GM23248 (cell line): Measurements from ENCODE around the gene NR3C2. TPM values are rescaled to one million over a fixed set of nuclear protein-coding genes. Genes with fewer than 3 reads are reported as not detected.

Experiments
- DNase-seq: peaks from one replicate; pipeline ENCODE4 v3.0.0-alpha.2; 2015
- H2AFZ ChIP-seq: fragments of 200-600 bp; sonication (generic); 2 replicates; pipeline ENCODE4 v1.6.1; 2016; ENCODE audit warnings: antibody characterized with exemption
- H3F3A ChIP-seq: fragments of 200-600 bp; sonication (generic); 2 replicates; pipeline ENCODE4 v1.6.1; 2016; ENCODE audit warnings: mild to moderate bottlenecking, antibody characterized with exemption, mixed run types; ENCODE audit not compliant: insufficient read depth
- H3K27ac ChIP-seq: fragments of 200-600 bp; sonication (generic); 2 replicates; pipeline ENCODE4 v1.5.1; 2016; ENCODE audit warnings: mild to moderate bottlenecking
- H3K27me3 ChIP-seq: fragments of 200-600 bp; sonication (generic); replicated peaks from 2 replicates; pipeline ENCODE4 v1.6.1; 2016; ENCODE audit warnings: mild to moderate bottlenecking; ENCODE audit not compliant: insufficient read depth
- H3K36me3 ChIP-seq: fragments of 200-600 bp; sonication (generic); 2 replicates; pipeline ENCODE4 v1.6.1; 2016; ENCODE audit warnings: low read depth, mild to moderate bottlenecking
- H3K4me1 ChIP-seq: fragments of 200-600 bp; sonication (generic); 2 replicates; pipeline ENCODE4 v1.6.1; 2016; ENCODE audit warnings: mild to moderate bottlenecking; ENCODE audit not compliant: insufficient read depth
- H3K4me2 ChIP-seq: fragments of 200-600 bp; sonication (generic); one replicate; pipeline ENCODE4 v1.6.1; 2016; ENCODE audit warnings: mild to moderate bottlenecking; ENCODE audit not compliant: unreplicated experiment
- H3K4me3 ChIP-seq: fragments of 200-600 bp; sonication (generic); 2 replicates; pipeline ENCODE4 v1.5.1; 2016; ENCODE audit warnings: mild to moderate bottlenecking
- H3K79me2 ChIP-seq: fragments of 200-600 bp; sonication (generic); 2 replicates; pipeline ENCODE4 v1.6.1; 2016; ENCODE audit warnings: mild to moderate bottlenecking; ENCODE audit not compliant: insufficient read depth
- H3K9ac ChIP-seq: fragments of 200-600 bp; sonication (generic); 2 replicates; pipeline ENCODE4 v1.6.1; 2016; ENCODE audit warnings: mild to moderate bottlenecking
- H3K9me2 ChIP-seq: fragments of 200-600 bp; sonication (generic); 2 replicates; pipeline ENCODE4 v1.6.1; 2016; ENCODE audit warnings: mixed run types, mild to moderate bottlenecking, moderate library complexity; ENCODE audit not compliant: insufficient read depth
- H3K9me3 ChIP-seq: fragments of 200-600 bp; sonication (generic); one replicate; pipeline ENCODE4 v1.6.1; 2017; ENCODE audit warnings: low read depth
- H4K20me1 ChIP-seq: fragments of 200-600 bp; sonication (generic); 2 replicates; pipeline ENCODE4 v1.6.0; 2016; ENCODE audit not compliant: insufficient read depth
- EZH2 ChIP-seq: fragments of 200-600 bp; sonication (generic); IDR thresholded peaks from 2 replicates; pipeline ENCODE4 v1.6.1; 2018; ENCODE audit warnings: antibody characterized with exemption, mild to moderate bottlenecking; ENCODE audit not compliant: insufficient read depth, poor library complexity, severe bottlenecking
- EZH2phosphoT487 ChIP-seq: fragments of 200-600 bp; sonication (generic); IDR thresholded peaks from 2 replicates; pipeline ENCODE4 v1.6.1; 2018; ENCODE audit warnings: antibody characterized with exemption, moderate library complexity, mild to moderate bottlenecking, low read depth; ENCODE audit not compliant: insufficient read depth
- WGBS, 2 experiments: methylation state at CpG; one replicate each; pipeline ENCODE4 v1.1.6; 2015 to 2017; ENCODE audit warnings: low lambda C conversion rate in 2 of 2, low coverage in 1 of 2; ENCODE audit errors: missing lambda C conversion rate in 2 of 2; 5-methylcytosine and 5-hydroxymethylcytosine counted together
- in situ Hi-C: fragments of 300-500 bp; cut with MboI; formaldehyde crosslinking; loops from 2 replicates; pipeline ENCODE4 v1.15.0; 2020
- polyA plus RNA-seq: library from polyadenylated mRNA; unstranded; fragments of >200 nt; fragmentation: Nextera tagmentation; extraction: Ambion mirVana; gene quantifications from 2 replicates; pipeline ENCODE4 v1.2.1, GENCODE V29; 2016
- total RNA-seq: library from RNA; depleted of rRNA; stranded (reverse); fragments of >200 nt; shearing (Covaris generic); gene quantifications from 2 replicates; pipeline ENCODE4 v1.2.3, GENCODE V29; 2014

Gene NR3C2
- total and polyA plus RNA-seq, 2 experiments from 2014 or later: 0.04 TPM; not detected in 1

DNA sequence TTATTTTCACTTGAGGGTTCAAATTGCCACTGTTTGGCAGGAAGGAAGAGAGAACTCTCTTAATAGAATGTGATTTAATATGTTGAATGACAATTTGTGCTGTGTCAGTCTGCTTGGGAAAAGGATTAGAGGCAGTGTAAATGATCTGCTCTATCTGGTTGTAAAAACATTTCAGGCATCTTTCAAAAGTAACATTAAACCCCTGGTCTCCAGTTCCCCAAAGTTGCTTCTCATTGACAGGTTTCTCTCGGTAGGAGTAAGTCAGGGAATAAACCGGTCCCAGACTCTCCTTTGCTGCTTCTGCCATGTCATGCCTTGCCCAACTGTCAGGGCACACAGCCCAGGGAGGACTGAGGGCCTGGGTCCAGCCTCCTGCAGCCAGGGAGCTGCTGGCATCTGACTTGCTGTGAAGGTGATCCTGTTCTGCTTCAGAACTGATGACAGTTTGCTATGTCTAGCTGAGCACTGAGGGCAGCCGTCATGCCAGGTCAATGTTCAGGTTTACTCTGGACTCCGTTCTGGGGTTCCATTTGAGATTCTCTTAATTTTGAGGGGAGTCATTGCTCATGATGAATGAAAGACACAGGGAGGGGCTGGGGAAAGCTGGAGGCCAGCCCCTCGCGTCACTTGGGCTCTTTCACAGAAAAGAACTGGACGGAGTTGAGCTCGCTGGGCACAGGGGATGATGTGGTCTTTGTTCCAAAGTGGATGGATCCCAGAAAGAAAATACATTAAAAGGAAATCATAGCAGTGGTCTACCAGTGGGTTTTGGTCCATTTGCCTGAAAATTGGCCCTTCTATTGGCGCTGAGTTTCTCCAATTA is 397.9 kb downstream of the NR3C2 start:
- Histone ChIP-seq H3K9ac (no peak overlapping the region), H4K20me1 (no peaks in the 10 kb centered on the region), H3K79me2 (peaks cover 21% of the 10 kb centered on the region), H3K9me3 (no peaks in the 10 kb centered on the region), H3K4me2 (no peak overlapping the region), H3K9me2 (no peaks in the 10 kb centered on the region), H3K27me3 (no peaks in the 10 kb centered on the region), H2AFZ (no peak overlapping the region), H3K4me3 (no peak overlapping the region), H3K27ac (no peak overlapping the region), H3F3A (no peaks in the 10 kb centered on the region), H3K4me1 (no peaks in the 10 kb centered on the region), H3K36me3 (no peaks in the 10 kb centered on the region)
- in situ Hi-C loops: no loop called here
- WGBS, 2 experiments: 76 to 79% methylated on average over 9 of the region's 9 CpGs
- no peak for DNase-seq
- TF ChIP-seq EZH2phosphoT487 (no peak), EZH2 (no peak)

DNA sequence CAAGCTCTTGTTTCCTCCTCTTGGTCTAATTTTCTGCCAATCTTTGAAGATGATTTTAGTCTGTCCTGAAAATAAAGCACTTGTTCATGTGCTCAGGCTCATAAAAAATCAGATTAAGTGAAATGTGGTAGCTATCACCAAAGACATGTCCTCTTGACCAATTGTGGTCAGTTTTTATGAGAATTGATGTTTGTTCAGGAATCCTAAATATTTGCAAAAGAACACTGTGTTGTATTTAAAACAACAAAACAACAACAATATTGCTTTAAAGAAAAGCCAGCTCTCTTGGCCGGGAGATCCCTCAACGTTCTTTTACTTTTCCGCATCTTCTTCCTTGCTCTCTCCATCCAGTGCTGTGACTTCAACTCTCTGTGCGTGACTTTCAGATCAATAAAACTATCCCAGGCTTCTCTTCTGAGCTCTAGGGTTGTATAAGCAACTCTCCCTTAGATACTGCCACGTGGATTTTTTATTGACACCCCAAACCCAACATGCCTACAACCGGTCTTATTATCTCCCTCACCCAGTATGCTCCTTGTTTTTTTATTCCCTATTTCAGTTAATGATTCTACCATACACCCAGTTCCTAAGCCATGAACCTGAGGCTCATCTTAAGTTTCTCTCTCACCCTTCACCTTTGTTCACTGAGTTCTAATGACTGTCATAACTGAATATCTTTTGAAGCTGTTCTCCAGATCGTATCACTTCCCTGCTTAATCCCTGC is 400.4 kb downstream of the NR3C2 start:
- no peak overlapping the region for H3K9ac ChIP-seq
- WGBS, 2 experiments: 76 to 79% methylated on average over 7 of the region's 7 CpGs
- no peak for DNase-seq

GRCh38 chr4:148034813-148035212 is 407.4 kb downstream of the NR3C2 start:
- H3F3A ChIP-seq: 0 out of 2 replicates have a peak, but pooled peaks cover 4% of the 10 kb centered on the region
- H3K4me3 ChIP-seq: no peak overlapping the region
- H3K79me2 ChIP-seq: peaks cover 77% of the 10 kb centered on the region
- H3K4me2 ChIP-seq: no peak overlapping the region
- in situ Hi-C loops: no loop called here
- no peak overlapping the region for H3K27ac ChIP-seq
- H2AFZ ChIP-seq: no peak overlapping the region
- DNase-seq: no peak
- H3K4me1 ChIP-seq: peaks cover 16% of the 10 kb centered on the region
- H3K27me3 ChIP-seq: no peaks in the 10 kb centered on the region
- H3K9ac ChIP-seq: no peak overlapping the region
- no peaks in the 10 kb centered on the region; the same call in 1 of the 2 replicates for H3K9me2 ChIP-seq
- no peaks in the 10 kb centered on the region for H4K20me1 ChIP-seq
- no peaks in the 10 kb centered on the region for H3K9me3 ChIP-seq
- no peaks in the 10 kb centered on the region for H3K36me3 ChIP-seq
- TF ChIP-seq EZH2 (no peak), EZH2phosphoT487 (no peak)
- 79 to 95% methylated on average over 1 of the region's 1 CpG for WGBS, 2 experiments

More for the DNA sequence above, 400.4 kb downstream of the NR3C2 start:
- in situ Hi-C loops: no loop called here
- no peak for TF ChIP-seq EZH2
- no peak for TF ChIP-seq EZH2phosphoT487
- Histone ChIP-seq H3K79me2 (peaks cover 43% of the 10 kb centered on the region), H3F3A (no peaks in the 10 kb centered on the region), H3K9me3 (no peaks in the 10 kb centered on the region), H3K4me2 (no peak overlapping the region), H2AFZ (no peak overlapping the region), H3K4me3 (no peak overlapping the region), H3K27me3 (no peaks in the 10 kb centered on the region), H3K27ac (no peak overlapping the region), H3K36me3 (no peaks in the 10 kb centered on the region), H4K20me1 (no peaks in the 10 kb centered on the region), H3K9me2 (no peaks in the 10 kb centered on the region; the same call in 1 of the 2 replicates), H3K4me1 (no peaks in the 10 kb centered on the region)

DNA sequence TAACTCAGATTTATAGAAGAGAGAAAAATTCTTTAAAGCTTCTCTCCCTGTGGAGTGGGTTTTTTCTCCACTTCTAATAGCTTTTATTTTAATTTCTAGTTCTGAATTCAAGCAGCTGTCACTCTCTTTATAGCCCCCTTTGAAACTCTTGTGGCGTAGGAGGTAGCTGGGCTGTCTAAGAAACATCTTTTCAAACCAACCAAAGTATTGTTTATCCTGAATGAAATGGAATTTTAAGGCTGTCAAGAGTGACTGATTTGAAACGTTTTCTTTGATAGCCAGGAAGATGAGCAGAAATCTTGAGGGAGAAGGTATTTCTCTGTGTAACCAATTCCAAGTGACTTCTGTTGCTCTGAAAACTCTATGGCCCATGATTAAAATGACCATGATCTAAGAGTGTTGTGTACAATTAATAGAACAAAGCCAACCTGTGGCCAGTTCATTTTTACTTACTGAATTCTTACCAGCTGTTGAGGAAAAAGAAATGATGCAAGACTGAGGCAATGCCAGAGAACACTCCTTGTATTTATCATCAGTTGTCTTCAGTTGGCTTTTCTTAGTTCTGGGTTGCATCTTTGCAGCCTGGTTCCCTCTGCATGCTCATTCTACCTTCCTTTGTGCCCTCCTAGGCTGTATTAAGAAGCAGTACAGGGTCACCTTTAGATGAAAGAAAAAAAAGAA is 411.9 kb downstream of the NR3C2 start:
- in situ Hi-C loops: no loop called here
- H3K79me2 ChIP-seq: peaks cover 68% of the 10 kb centered on the region
- H3K27me3 ChIP-seq: no peaks in the 10 kb centered on the region
- peak overlapping the region; percentile 39; the same call in 1 of the 2 replicates for H3K9ac ChIP-seq
- H2AFZ ChIP-seq: 0 out of 2 replicates have a peak overlapping the region, but pooled peaks have one; percentile 4
- H3K4me3 ChIP-seq: no peak overlapping the region
- H3K36me3 ChIP-seq: no peaks in the 10 kb centered on the region
- peak overlapping the region; percentile 27 for H3K4me2 ChIP-seq
- no peaks in the 10 kb centered on the region for H4K20me1 ChIP-seq
- H3K9me2 ChIP-seq: no peaks in the 10 kb centered on the region
- H3K4me1 ChIP-seq: peaks cover 37% of the 10 kb centered on the region
- H3K27ac ChIP-seq: peak overlapping the region; percentile 59
- peaks cover 32% of the 10 kb centered on the region for H3F3A ChIP-seq
- peak; percentile 74 for DNase-seq
- 51 to 58% methylated on average over 2 of the region's 2 CpGs for WGBS, 2 experiments
- TF ChIP-seq EZH2phosphoT487: no peak
- TF ChIP-seq EZH2: no peak
- no peaks in the 10 kb centered on the region for H3K9me3 ChIP-seq
